ENCODE results near the gene ASB12.
"Not testable (repeated sequence)": the region's sequence is repeated elsewhere in the genome, so short reads cannot be mapped to it uniquely, and the experiment has no call there.

Gene ASB12, protein sequence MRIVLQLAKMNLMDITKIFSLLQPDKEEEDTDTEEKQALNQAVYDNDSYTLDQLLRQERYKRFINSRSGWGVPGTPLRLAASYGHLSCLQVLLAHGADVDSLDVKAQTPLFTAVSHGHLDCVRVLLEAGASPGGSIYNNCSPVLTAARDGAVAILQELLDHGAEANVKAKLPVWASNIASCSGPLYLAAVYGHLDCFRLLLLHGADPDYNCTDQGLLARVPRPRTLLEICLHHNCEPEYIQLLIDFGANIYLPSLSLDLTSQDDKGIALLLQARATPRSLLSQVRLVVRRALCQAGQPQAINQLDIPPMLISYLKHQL

DNA sequence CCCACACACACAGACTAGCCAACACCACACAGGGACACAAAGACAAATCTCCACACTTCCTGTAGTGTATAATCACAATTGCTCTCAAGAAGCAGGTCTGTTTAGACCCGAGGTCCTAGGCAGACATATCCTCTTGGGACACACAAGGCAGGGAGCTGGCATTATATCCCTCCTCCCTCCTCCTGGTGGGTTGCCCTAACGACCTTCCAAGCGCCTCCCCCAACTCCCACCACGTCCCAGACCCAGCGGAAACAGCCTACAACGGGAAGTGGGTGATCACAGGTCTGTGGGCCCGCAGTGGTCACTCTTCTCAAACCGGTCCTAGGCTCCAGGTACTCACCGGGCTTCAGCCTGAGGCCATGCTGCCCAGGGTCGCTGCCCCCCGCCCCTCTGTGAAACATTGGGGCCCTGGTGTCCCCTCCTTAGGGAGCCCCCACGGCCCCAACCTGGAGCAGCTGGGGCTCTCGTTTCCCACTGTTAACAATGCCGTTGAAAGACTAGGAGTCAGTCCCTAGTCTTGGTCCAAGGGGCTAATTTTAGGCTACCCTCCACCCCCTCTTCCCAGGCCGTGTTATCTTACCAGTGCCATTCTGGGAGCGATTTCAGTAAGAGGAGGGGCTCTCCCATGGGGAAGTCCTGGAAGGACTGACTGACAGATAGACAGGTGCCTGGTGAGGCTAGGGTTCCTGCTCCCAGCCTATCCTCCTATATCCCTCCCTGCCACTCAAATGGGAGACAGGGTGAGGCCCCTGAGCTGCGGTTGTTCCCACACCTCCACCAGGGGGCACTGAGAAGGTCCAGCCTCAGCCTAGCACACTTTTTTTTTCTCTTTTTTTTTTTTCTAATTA is at the start of gene ASB12:
Gene ASB12 (minus strand): TSS at position 485 of the 848 bp plus-strand sequence. CDS start 4,957 bp downstream, outside the sequence.
- no peak for DNase-seq (ENCODE audit: low read depth)

GRCh38 chrX:64265265-64265664 is 34.9 kb upstream of the ASB12 start:
- DNase-seq (ENCODE audit: low read depth) = no peak

- no peak for DNase-seq (ENCODE audit: low read depth)
Measured at GRCh38 chrX:64229154-64229553, 1.3 kb downstream of the ASB12 start.

DNA sequence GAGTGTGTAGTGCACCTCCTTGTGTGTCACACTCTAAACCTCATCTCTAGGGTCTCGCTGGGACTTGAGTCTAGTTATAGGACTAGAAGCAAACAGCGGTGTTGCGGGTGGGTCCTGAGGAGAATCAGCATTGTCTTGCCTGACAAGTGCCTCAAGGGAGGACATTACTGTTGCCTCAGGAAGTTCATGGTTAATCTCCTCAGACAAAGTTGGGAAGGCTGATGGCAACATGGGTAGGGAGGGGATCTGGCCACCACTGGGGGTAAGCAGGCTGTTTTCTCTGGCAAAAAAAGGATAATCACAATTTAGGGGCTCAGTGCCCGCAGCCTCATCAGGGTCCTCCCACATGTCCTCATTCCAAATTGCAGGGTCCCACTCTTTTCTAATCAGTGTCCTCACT is 12.4 kb downstream of the ASB12 start:
- no peak for DNase-seq (ENCODE audit: low read depth)

- not testable (repeated sequence) for DNase-seq (ENCODE audit: low read depth)
Measured at GRCh38 chrX:64213989-64214388, 16.4 kb downstream of the ASB12 start.

GRCh38 chrX:64206556-64207162 is 23.7 kb downstream of the ASB12 start:
- DNase-seq (ENCODE audit: low read depth) = no peak

DNA sequence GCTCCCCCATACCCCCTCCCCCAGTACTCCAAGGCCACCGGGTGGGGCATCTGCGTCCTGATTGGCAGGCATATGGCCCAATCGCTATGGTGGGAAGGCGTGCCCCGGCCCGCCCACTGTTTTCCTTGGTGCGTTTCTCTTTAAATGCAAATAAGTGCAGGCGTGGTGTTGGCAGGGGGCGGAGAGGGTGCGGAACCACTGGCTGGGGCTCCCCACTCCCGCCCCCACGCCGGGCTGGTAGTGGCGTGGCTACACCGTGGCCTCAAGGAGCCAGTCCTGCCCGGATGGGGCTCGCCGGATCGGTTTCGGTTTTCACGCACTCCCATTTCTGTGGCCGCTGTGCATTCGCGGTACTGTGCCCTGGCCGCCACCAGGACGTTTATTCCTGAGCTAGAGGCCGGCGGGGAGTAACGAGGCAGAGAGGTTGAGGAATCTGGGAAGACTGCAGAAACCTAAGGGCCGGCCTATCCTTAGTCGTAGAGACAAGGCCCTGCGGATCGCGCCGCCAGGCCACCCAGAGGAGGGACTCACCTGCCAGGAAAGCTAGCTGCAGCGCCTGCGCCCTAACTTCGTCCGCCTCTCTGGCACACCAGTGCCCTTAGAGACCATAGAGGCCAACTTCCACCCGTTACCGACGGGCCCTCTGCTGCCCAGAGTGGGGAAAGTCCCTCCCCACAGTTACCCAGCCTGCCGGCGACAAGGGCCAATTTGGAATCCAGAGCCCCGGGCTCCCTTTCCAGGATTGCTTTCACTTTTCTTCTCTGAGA is 24.5 kb downstream of the ASB12 start:
- DNase-seq (ENCODE audit: low read depth) = peak; percentile 80

- no peak for DNase-seq (ENCODE audit: low read depth)
Measured at GRCh38 chrX:64205441-64205734, 25.0 kb downstream of the ASB12 start, which contains the start of gene AMER1. Gene AMER1, minus strand, starts transcription at chrX:64205708. Its CDS starts 12,422 bp downstream, at chrX:64193286.

GRCh38 chrX:64204701-64205440 is 25.5 kb downstream of the ASB12 start:
- DNase-seq (ENCODE audit: low read depth) = peak; percentile 2

DNA sequence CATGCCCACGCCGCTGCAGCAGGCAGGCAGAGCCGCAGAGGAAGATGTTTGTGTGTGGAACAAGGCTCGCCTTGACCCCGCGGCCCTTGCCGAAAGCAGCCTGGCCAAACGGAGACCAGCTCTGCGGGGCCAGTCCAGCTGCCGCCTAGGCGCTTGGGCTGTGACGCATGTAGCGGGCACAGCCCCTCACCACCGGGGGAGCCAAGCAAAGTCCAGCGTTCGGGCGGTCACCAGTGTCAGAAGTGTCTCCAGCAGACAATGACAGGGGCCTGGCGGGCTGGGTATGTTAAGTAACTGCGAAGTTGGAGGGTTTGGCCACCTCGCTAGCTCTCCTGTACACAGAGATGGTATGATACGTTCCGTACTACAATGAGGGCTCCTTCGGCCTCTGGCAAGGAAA is 26.2 kb downstream of the ASB12 start:
- no peak for DNase-seq (ENCODE audit: low read depth)

- DNase-seq (ENCODE audit: low read depth) = no peak
Measured at GRCh38 chrX:64202808-64203325, 27.5 kb downstream of the ASB12 start.

GRCh38 chrX:64198036-64198435 is 32.4 kb downstream of the ASB12 start:
- DNase-seq (ENCODE audit: low read depth) = no peak

GRCh38 chrX:64196606-64197005 is 33.8 kb downstream of the ASB12 start:
- no peak for DNase-seq (ENCODE audit: low read depth)

- no peak for DNase-seq (ENCODE audit: low read depth)
Measured at GRCh38 chrX:64195862-64196261, 34.5 kb downstream of the ASB12 start.

GRCh38 chrX:64192673-64193072 is 37.7 kb downstream of the ASB12 start:
- DNase-seq (ENCODE audit: low read depth) = no peak

GRCh38 chrX:64192040-64192439 is 38.4 kb downstream of the ASB12 start:
- DNase-seq (ENCODE audit: low read depth) = no peak

DNA sequence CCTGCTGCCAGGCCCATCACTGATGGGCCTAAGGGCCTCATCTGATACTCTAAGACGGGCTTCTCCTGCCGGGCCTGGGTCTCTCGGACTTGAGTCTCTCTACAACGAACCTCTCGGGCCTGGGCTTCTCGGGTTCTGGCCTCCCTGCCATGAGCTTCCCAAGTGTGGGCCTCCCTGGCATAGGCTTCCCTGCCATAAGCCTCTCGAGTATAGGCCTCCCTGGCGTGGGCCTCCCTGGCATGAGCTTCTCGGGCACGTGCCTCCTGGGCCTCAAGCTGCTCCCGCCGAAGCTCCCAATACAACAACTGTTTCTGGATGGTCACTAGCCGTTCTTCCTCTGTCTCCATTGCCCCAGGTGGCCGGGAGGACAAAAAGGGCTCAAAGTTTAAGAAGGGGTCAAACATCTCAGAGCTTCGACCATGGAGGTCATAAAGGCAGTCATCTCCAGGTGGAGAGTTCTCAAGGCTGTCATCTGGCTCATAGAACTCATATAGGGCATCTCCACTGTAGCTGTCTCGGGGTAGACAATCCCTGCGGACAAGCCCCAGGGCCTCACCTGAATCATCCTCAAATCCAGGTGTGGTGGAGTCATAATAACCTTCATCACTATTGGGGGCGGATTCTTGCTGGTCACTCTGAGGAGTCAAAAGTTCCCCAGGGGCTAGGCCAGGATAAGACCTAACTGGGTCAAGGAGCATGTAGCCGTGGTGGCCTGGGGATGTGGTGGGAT is 39.0 kb downstream of the ASB12 start:
- no peak for DNase-seq (ENCODE audit: low read depth)

GRCh38 chrX:64190136-64190740 is 40.2 kb downstream of the ASB12 start:
- DNase-seq (ENCODE audit: low read depth) = no peak

GRCh38 chrX:64188901-64189300 is 41.5 kb downstream of the ASB12 start:
- no peak for DNase-seq (ENCODE audit: low read depth)

GRCh38 chrX:64187762-64188150 is 42.7 kb downstream of the ASB12 start:
- no peak for DNase-seq (ENCODE audit: low read depth)
